ENCODE results near the gene PIAS2.
"Not testable (repeated sequence)": the region's sequence is repeated elsewhere in the genome, so short reads cannot be mapped to it uniquely, and the experiment has no call there.

The PIAS2 gene

GRCh38 chr18:46831434-46831833, 85.9 kb downstream of the PIAS2 start:
- no peak for DNase-seq (ENCODE audit: low read depth in 2 of 2)

GRCh38 chr18:46830633-46831032, 86.7 kb downstream of the PIAS2 start:
- DNase-seq (ENCODE audit: low read depth in 2 of 2) = no peak

- no peak for DNase-seq (ENCODE audit: low read depth in 2 of 2)
Measured at GRCh38 chr18:46829947-46830346, 87.4 kb downstream of the PIAS2 start.

- no peak for DNase-seq (ENCODE audit: low read depth in 2 of 2)
Measured at GRCh38 chr18:46829531-46829930, 87.8 kb downstream of the PIAS2 start.

- DNase-seq (ENCODE audit: low read depth in 2 of 2) = no peak
Measured at GRCh38 chr18:46821856-46822711, 95.2 kb downstream of the PIAS2 start.

GRCh38 chr18:46820863-46821262, 96.4 kb downstream of the PIAS2 start:
- DNase-seq (ENCODE audit: low read depth in 2 of 2) = no peak

- no peak for DNase-seq (ENCODE audit: low read depth in 2 of 2)
Measured at GRCh38 chr18:46815661-46816060, 101.6 kb downstream of the PIAS2 start.

GRCh38 chr18:46814399-46814798, 102.9 kb downstream of the PIAS2 start:
- DNase-seq (ENCODE audit: low read depth in 2 of 2) = no peak

GRCh38 chr18:46812311-46812710, 105.0 kb downstream of the PIAS2 start:
- no peak for DNase-seq (ENCODE audit: low read depth in 2 of 2)

GRCh38 chr18:46810481-46811000, 106.8 kb downstream of the PIAS2 start:
- no peak for DNase-seq (ENCODE audit: low read depth in 2 of 2)

GRCh38 chr18:46809145-46809544, 108.2 kb downstream of the PIAS2 start:
- DNase-seq (ENCODE audit: low read depth in 2 of 2) = no peak

- DNase-seq (ENCODE audit: low read depth in 2 of 2) = not testable (repeated sequence)
Measured at GRCh38 chr18:46795945-46796344, 121.4 kb downstream of the PIAS2 start.

- DNase-seq (ENCODE audit: low read depth in 2 of 2) = no peak
Measured at GRCh38 chr18:46794607-46795006, 122.7 kb downstream of the PIAS2 start.

- DNase-seq (ENCODE audit: low read depth in 2 of 2) = no peak
Measured at GRCh38 chr18:46793565-46793964, 123.7 kb downstream of the PIAS2 start.

GRCh38 chr18:46789088-46789487, 128.2 kb downstream of the PIAS2 start:
- DNase-seq (ENCODE audit: low read depth in 2 of 2) = no peak

GRCh38 chr18:46787674-46788073, 129.6 kb downstream of the PIAS2 start:
- no peak for DNase-seq (ENCODE audit: low read depth in 2 of 2)

- DNase-seq (ENCODE audit: low read depth in 2 of 2) = no peak
Measured at GRCh38 chr18:46772357-46772756, 144.9 kb downstream of the PIAS2 start.

GRCh38 chr18:46771141-46771540, 146.2 kb downstream of the PIAS2 start:
- DNase-seq (ENCODE audit: low read depth in 2 of 2) = no peak

GRCh38 chr18:46770708-46771107, 146.6 kb downstream of the PIAS2 start:
- DNase-seq (ENCODE audit: low read depth in 2 of 2) = no peak

GRCh38 chr18:46768166-46768921, 149.0 kb downstream of the PIAS2 start:
- DNase-seq (ENCODE audit: low read depth in 2 of 2) = no peak

- DNase-seq (ENCODE audit: low read depth in 2 of 2) = no peak
Measured at GRCh38 chr18:46767217-46767616, 150.1 kb downstream of the PIAS2 start.

GRCh38 chr18:46764586-46764985, 152.7 kb downstream of the PIAS2 start:
- DNase-seq (ENCODE audit: low read depth in 2 of 2) = no peak
